Stimulated activated CD4-positive, alpha-beta T cell treated with anti-CD3 and anti-CD28 coated beads, Interleukin-12 subunit alpha, Interleukin-12 subunit beta, amount 100 ng/mL, for 24 hours (primary cell): ENCODE results near the gene RETN.
"Not testable (repeated sequence)": the region's sequence is repeated elsewhere in the genome, so short reads cannot be mapped to it uniquely, and the experiment has no call there.

Experiments used
- DNase-seq, 2 experiments: peaks; one replicate each; pipeline ENCODE4 v3.0.0-alpha.2; 2020; ENCODE audit warnings: low read depth in 2 of 2

The RETN gene

DNA sequence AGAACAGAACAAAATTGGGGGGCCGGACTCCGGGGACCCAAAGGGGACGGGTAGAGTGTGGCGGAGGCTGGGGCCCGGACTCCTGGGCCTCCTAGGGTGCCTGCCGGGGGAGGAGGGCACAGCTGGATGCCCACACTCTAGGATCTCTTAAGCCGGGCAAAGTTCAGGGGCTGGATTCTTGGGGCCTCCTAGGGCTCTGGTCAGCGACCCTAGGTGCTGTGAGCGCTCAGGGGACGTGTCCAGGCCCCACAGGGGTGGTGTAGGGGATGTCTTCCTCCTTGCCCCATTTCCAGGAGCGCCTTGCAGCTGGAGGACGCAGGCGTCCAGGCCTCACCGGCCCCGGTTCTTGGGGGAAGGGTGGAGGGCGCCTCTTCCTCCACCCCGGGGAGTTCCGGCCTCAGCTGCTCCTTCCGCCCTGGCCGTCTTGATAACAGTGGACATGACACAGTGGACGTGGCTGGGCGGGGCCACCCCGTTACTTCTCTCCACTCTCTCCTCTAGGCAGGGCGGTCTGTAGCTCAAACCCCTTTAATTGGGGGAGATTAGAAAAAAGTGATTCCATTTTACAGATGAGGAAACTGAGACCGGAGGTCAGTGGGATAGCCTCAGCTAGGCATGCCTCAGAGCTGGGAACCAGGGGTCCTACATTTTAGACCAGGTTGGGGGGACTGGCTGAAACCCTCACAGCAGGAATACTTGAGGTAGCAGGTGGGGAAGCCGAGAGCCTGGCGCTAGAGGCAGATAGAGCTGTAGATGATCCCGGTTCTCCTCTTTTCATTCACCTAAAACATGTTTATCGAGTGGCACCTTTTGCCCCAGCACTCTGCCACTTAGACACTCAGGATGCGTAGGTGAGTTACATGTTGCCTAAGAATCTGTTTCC is 31.2 kb upstream of the RETN start:
- DNase-seq, result no peak

GRCh38 chr19:7638802-7639465 is 29.9 kb upstream of the RETN start:
- no peak for DNase-seq

DNA sequence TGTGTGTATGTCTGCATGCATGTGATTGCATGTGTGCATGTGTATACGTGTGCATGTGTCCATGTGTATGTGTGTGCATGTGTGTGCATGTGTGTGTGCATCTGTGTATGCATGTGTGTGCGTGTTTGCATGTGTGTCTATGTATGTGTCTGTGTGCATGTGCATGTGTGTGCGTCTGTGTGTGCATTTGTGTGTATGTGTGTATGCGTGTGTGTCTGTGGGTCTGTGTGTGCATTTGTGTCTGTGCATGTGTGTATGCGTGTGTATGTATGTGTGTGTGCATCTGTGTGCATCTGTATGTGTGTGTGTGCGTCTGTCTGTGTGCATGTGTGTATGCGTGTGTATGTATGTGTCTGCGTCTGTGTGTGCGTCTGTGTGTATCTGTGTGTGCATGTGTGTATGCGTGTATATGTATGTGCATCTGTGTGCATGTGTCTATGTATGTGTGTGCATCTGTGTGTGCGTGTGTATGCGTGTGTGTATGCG is 28.9 kb upstream of the RETN start:
- no peak for DNase-seq

DNA sequence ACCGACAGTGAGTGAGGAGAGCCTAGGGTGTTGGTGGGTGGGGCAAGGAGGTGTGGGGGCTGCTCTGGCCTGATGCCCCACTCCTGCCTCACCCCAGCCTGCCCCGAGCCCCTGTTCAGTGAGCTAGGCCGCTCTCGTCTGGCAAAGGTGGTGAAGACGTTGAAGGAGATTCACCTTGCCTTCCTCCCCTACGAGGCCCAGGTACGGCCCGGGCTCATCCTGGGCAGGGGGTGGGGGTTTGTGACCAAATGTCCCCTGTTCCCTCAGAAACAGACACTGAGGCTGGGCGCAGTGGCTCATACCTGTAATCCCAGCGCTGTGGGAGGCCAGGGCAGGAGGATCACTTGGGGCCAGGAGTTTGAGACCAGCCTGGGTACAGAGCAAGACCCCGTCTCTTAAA is 28.0 kb upstream of the RETN start:
- DNase-seq, result no peak

DNA sequence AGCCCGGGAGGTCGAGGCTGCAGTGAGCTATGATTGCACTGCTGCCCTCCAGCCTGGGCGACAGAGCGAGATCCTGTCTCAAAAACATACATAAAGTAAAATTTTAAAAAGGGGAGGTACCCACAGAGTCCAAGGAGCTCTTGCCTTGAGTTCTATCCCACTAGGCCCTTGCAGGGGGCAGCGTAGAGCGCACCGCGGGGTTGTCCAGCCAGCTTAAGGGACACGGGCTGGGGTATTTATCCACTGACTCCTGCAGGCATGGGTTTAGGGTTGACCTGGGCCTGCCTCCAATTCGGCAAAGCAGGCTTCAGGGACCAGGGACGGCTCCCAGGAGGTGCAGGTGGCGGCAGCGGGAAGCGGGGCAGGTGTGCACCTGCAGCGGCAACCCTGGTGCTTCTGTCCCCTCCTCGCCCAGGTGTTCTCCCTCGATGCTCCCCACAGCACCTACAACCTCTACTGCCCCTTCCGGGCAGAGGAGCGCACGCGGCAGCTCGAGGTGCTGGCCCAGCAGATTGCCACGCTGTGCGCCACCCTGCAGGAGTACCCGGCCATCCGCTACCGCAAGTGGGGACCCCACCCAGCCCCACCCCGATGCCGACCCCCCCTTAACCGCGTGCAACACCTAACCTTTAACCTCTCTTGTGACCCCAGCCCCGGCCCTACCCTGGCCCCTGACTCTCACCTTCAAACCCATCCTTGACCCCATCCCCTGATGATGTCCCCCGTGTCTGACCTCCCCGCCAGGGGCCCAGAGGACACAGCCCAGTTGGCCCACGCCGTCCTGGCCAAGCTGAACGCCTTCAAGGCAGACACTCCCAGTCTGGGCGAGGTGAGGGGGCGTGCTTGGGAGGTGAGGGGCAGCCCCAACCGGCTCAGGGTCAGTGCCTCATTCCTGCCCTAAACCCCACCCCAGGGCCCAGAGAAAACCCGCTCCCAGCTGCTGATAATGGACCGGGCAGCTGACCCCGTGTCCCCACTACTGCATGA is 27.3 kb upstream of the RETN start:
- DNase-seq, result no peak

GRCh38 chr19:7642295-7643030 is 26.4 kb upstream of the RETN start:
- DNase-seq, result no peak

GRCh38 chr19:7643031-7643415 is 25.8 kb upstream of the RETN start:
- DNase-seq, result no peak

GRCh38 chr19:7643629-7644549 is 25.0 kb upstream of the RETN start:
- DNase-seq, result not testable (repeated sequence)

- DNase-seq, result no peak
Measured at GRCh38 chr19:7644550-7644877, 24.3 kb upstream of the RETN start.

- no peak for DNase-seq
Measured at GRCh38 chr19:7645163-7645562, 23.7 kb upstream of the RETN start.

DNA sequence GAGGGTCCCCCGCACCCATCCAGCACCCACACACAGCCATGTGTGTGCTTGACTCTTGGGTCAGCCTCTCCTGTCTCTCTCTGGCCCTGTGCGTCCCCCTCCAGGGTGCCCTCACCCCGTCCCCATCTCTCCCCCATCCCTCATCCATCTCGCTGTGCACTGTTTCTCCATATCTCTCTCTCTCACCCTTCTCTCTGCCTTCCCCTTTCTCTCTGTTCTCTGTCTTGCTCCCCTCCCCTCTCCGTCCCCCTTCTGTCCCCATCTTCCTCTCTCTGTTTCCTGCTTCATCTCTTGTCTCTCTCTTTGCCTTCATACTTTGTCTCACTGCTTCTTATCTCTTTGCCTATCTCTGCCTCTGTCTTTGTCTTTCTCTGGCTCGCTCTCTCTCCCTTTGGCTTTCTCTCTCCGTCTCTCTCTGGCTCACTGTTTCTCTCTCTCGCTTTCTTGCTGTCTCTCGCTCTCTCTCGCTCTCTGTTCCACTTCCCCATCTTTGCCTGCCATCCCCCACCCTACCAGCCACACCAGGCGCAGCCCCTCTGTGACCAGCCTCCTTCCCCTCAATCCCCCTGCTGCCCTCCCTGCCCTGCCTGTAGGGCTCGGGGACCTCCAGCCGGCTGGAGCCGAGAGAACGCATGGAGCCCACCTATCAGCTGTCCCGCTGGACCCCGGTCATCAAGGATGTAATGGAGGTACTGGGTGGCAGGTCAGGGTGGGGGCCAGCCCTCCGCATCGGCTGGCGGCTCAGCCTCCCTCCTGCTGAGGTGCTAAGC is 23.0 kb upstream of the RETN start:
- no peak for DNase-seq

DNA sequence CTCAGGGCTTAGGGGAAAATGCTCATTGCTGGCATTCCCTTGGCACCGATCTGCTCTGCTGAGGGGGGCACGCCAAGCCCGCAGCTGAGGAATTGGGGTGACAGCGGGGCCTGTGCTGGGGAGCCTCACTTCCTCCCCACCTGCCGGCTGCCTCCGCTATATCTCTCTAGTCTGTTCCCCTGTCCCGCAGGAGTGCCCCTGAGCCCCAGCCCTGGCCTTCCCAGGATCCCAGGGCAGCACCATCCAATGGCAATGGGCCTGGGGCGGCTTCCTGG is 22.5 kb upstream of the RETN start:
- DNase-seq, result no peak

DNA sequence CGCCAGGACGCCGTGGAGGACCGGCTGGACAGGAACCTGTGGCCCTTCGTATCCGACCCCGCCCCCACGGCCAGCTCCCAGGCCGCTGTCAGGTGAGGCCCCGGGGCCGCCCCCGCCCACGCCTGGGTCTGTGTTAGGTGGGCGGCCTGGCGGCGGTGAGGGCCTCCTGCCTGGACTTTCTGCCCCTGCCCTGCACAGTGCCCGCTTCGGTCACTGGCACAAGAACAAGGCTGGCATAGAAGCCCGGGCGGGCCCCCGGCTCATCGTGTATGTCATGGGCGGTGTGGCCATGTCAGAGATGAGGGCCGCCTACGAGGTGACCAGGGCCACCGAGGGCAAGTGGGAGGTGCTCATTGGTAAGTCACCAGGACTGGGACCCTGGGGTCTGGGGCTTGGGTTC is 21.7 kb upstream of the RETN start:
- no peak for DNase-seq

DNA sequence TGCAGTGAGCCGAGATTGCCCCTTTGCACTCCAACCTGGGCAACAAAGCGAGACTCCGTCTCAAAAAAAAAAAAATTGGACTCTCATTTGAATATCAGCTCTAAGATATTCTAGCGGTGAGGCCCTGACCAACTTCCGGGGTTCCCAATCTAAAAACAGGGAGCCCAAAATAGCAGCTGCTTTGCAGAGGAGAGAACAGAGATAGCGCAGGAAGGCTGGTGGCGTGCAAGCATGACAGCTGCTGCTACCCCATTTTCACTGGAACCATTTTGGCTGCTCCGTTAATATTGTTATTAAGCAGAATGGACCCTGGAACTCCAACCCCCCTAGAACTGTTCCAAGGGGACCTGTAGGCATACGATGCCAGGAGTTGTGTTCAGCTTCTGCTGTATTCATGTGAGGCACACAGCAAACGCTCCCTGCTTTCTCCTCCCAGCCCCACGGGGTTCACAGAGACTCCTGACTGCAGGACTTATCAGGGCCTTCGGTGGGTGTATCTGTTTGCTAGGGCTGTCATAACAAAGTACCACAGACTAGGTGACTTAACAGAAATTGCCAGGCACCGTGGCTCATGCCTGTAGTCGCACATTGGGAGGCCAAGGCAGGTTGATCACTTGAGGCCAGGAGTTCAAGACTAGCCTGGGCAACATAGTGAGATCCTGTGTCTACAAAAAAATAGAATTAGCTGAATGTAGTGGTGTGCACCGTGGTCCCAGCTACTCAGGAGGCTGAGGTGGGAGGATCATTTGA is 20.4 kb upstream of the RETN start:
- DNase-seq, result no peak

DNA sequence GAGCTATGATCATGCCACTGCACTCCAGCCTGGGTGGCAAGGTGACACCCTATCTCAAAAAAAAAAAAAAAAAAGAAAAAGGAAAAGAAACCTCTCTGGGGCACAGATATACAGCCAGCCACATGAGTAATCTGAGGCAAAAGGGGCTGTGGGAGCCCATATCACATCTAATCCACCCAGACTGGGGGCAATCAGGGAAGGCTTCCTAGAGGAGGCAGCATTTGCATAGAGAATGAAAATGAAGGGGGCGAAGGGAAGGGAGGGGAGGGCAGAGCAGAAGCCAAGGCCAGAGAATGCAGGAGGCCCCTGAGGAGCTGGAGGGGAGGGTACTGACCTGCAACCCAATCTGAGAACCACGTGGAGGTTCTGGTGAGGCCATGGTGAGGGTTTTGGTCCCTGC is 18.7 kb upstream of the RETN start:
- DNase-seq, result no peak

- peak; percentile 72 to 77 for DNase-seq
Measured at GRCh38 chr19:7652061-7652641, 16.7 kb upstream of the RETN start.

GRCh38 chr19:7654401-7654800 is 14.4 kb upstream of the RETN start:
- DNase-seq, result no peak

- DNase-seq, result no peak
Measured at GRCh38 chr19:7655581-7655980, 13.3 kb upstream of the RETN start.
